Endodermal cell (in vitro differentiated cells): ENCODE results near the gene CBX6. TPM values are rescaled to one million over a fixed set of nuclear protein-coding genes. Genes with fewer than 3 reads are reported as not detected.

Experiments used
- DNase-seq: peaks from one replicate; pipeline ENCODE4 v3.0.0-alpha.2; 2017
- H3K27ac ChIP-seq: 2 replicates; pipeline ENCODE4 v1.5.1; 2013; ENCODE audit warnings: mild to moderate bottlenecking, low read depth, low read length, moderate library complexity
- H3K27me3 ChIP-seq: 2 replicates; pipeline ENCODE4 v1.6.1; 2013; ENCODE audit warnings: mild to moderate bottlenecking, low read length, moderate library complexity; ENCODE audit not compliant: insufficient read depth, control insufficient read depth, poor library complexity, severe bottlenecking
- H3K36me3 ChIP-seq: 2 replicates; pipeline ENCODE4 v1.7.0; 2013; ENCODE audit warnings: mild to moderate bottlenecking, low read length, moderate library complexity; ENCODE audit not compliant: control insufficient read depth, insufficient read depth
- H3K4me1 ChIP-seq: one replicate; pipeline ENCODE4 v1.7.0; 2013; ENCODE audit warnings: low read length; ENCODE audit not compliant: control insufficient read depth, insufficient read depth
- H3K4me3 ChIP-seq: 2 replicates; pipeline ENCODE4 v1.5.1; 2013; ENCODE audit warnings: mild to moderate bottlenecking, low read length, moderate library complexity
- H3K9ac ChIP-seq: 2 replicates; pipeline ENCODE4 v1.6.1; 2013; ENCODE audit warnings: mild to moderate bottlenecking, low read length, moderate library complexity; ENCODE audit not compliant: poor library complexity, severe bottlenecking; ENCODE audit errors: extremely low read depth
- H3K9me3 ChIP-seq: 2 replicates; pipeline ENCODE4 v1.6.1; 2013; ENCODE audit warnings: mild to moderate bottlenecking, low read length, moderate library complexity; ENCODE audit not compliant: control insufficient read depth
- H3K27ac Mint-ChIP-seq: 2 replicates; pipeline ENCODE4 v1.8.0; 2020; ENCODE audit warnings: mixed read lengths
- H3K27me3 Mint-ChIP-seq: 2 replicates; pipeline ENCODE4 v1.8.0; 2021; ENCODE audit warnings: mild to moderate bottlenecking, mixed read lengths; ENCODE audit not compliant: insufficient read depth
- H3K36me3 Mint-ChIP-seq: 2 replicates; pipeline ENCODE4 v1.8.0; 2020; ENCODE audit warnings: low read depth, mixed read lengths
- H3K4me1 Mint-ChIP-seq: 2 replicates; pipeline ENCODE4 v1.8.0; 2020; ENCODE audit warnings: mixed read lengths
- H3K4me3 Mint-ChIP-seq: 2 replicates; pipeline ENCODE4 v1.8.0; 2020; ENCODE audit warnings: mild to moderate bottlenecking, moderate library complexity, mixed read lengths
- H3K9me3 Mint-ChIP-seq: 2 replicates; pipeline ENCODE4 v1.8.0; 2020; ENCODE audit warnings: mild to moderate bottlenecking, mixed read lengths
- CTCF ChIP-seq: fragments of 200-600 bp; sonication (generic); conservative IDR thresholded peaks from 2 replicates; pipeline ENCODE4 v1.5.0; 2021; ENCODE audit warnings: antibody characterized with exemption, mild to moderate bottlenecking
- WGBS, 2 experiments: methylation state at CpG; one replicate each; pipeline versions ENCODE4 v1.1.5 to v1.1.7; 2013; ENCODE audit warnings: missing lambda C conversion rate in 2 of 2, mixed read lengths in 1 of 2; ENCODE audit not compliant: insufficient coverage in 1 of 2, insufficient read length in 1 of 2; 5-methylcytosine and 5-hydroxymethylcytosine counted together
- total RNA-seq, 2 donors: library from RNA; stranded (reverse); fragmentation: NEBNext Ultra II Directional in 1 of 2; extraction: Animal tissue kit (Norgen Biotek cat#: 25700) in 1 of 2; gene quantifications; 2 replicates in 1 of 2; 3 replicates in 1 of 2; pipeline ENCODE4 v1.2.1, GENCODE V29; 2021

CBX6 gene
- total RNA-seq, 2 donors from 2014 or later = 12.8 to 28.2 TPM

DNA sequence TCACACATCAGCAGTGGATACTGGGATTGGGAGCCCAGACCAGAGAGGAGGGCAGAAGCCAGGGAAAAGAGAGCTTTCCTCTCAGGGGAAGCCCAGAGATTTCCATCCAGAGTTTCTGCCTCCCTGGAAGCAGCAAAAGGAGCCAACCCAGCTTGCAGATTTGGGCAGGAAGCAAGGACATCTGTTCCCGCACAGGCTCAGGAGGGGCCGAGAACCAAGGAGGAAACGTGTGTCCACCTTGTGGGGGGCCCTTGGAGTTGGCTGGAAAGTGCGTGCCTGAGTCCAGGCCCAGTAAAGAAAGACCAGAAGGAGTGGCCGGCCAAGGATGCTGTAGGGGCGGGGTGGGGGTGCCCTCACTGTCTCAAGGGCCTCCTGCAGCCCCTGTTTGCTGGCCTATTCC is 22.2 kb downstream of the CBX6 start:
- H3K4me1 Mint-ChIP-seq = no peaks in the 10 kb centered on the region
- WGBS, 2 experiments = 76 to 83% methylated on average over 4 to 6 of the region's 6 CpGs
- H3K9me3 ChIP-seq = no peaks in the 10 kb centered on the region
- H3K4me1 ChIP-seq = no peaks in the 10 kb centered on the region
- peaks cover 23% of the 10 kb centered on the region for H3K27me3 ChIP-seq
- no peak overlapping the region for H3K4me3 Mint-ChIP-seq
- H3K27ac ChIP-seq = no peak overlapping the region
- no peak overlapping the region for H3K9ac ChIP-seq
- no peaks in the 10 kb centered on the region for H3K36me3 Mint-ChIP-seq
- no peaks in the 10 kb centered on the region for H3K9me3 Mint-ChIP-seq
- no peak overlapping the region for H3K4me3 ChIP-seq
- H3K27ac Mint-ChIP-seq = no peak overlapping the region
- no peaks in the 10 kb centered on the region for H3K36me3 ChIP-seq
- H3K27me3 Mint-ChIP-seq = peaks cover 62% of the 10 kb centered on the region
- no peak for DNase-seq
- TF ChIP-seq CTCF = no peak

- Histone ChIP-seq H3K36me3 (no peaks in the 10 kb centered on the region), H3K27ac (no peak overlapping the region), H3K9ac (no peak overlapping the region), H3K9me3 (no peaks in the 10 kb centered on the region), H3K4me3 (no peak overlapping the region), H3K4me1 (no peaks in the 10 kb centered on the region), H3K27me3 (peaks cover 46% of the 10 kb centered on the region)
- Mint-ChIP-seq H3K4me3 (no peak overlapping the region), H3K27ac (no peak overlapping the region), H3K4me1 (no peaks in the 10 kb centered on the region), H3K36me3 (no peaks in the 10 kb centered on the region), H3K9me3 (no peaks in the 10 kb centered on the region), H3K27me3 (peaks cover 79% of the 10 kb centered on the region)
- TF ChIP-seq CTCF = no peak
- DNase-seq = no peak
- 88% methylated on average over 1 of the region's 1 CpG; no CpG with 5 or more reads in 1 of the 2 experiments for WGBS, 2 experiments
Measured at GRCh38 chr22:38846412-38846811, 25.6 kb downstream of the CBX6 start.

GRCh38 chr22:38845004-38845740 is 26.8 kb downstream of the CBX6 start:
- no peak for DNase-seq
- Mint-ChIP-seq H3K9me3 (no peaks in the 10 kb centered on the region), H3K27ac (no peak overlapping the region), H3K27me3 (peaks cover 82% of the 10 kb centered on the region), H3K36me3 (no peaks in the 10 kb centered on the region), H3K4me3 (no peak overlapping the region), H3K4me1 (no peaks in the 10 kb centered on the region)
- no peaks in the 10 kb centered on the region for H3K9me3 ChIP-seq
- H3K4me1 ChIP-seq = no peaks in the 10 kb centered on the region
- TF ChIP-seq CTCF = no peak
- H3K27me3 ChIP-seq = peaks cover 57% of the 10 kb centered on the region
- WGBS, 2 experiments = 91 to 94% methylated on average over 16 to 17 of the region's 17 CpGs
- no peak overlapping the region for H3K27ac ChIP-seq
- H3K36me3 ChIP-seq = no peaks in the 10 kb centered on the region
- H3K9ac ChIP-seq = no peak overlapping the region
- H3K4me3 ChIP-seq = no peak overlapping the region
